Vagina (tissue), 2 donors: ENCODE measurements around the gene RAPGEF3. TPM values are rescaled to one million over a fixed set of nuclear protein-coding genes. Genes with fewer than 3 reads are reported as not detected.

ENCODE experiments used
- DNase-seq, 2 donors: peaks; one replicate each; pipeline ENCODE4 v3.0.0-alpha.2; 2017; ENCODE audit errors: extremely low spot score in 2 of 2
- H3K27ac ChIP-seq: fragments of 200-600 bp; sonication (generic); one replicate; pipeline ENCODE4 v1.5.1; 2019
- H3K27me3 ChIP-seq: fragments of 200-600 bp; sonication (generic); one replicate; pipeline ENCODE4 v1.5.1; 2019
- H3K36me3 ChIP-seq, 2 donors: fragments of 200-600 bp; sonication (generic); one replicate each; pipeline ENCODE4 v1.5.1; 2017 to 2019
- H3K4me1 ChIP-seq: fragments of 200-600 bp; sonication (generic); one replicate; pipeline ENCODE4 v1.5.1; 2019
- H3K4me3 ChIP-seq, 2 donors: fragments of 200-600 bp; sonication (generic); 1 replicate in 1 of 2; 2 replicates in 1 of 2; pipeline ENCODE4 v1.5.1; 2016 to 2019
- H3K9me3 ChIP-seq: fragments of 200-600 bp; sonication (generic); one replicate; pipeline ENCODE4 v1.5.1; 2019
- POLR2A ChIP-seq, 2 donors: fragments of 450-650 bp; IDR thresholded peaks; one replicate each; pipeline ENCODE4 v1.6.1; 2017; ENCODE audit warnings: antibody characterized with exemption in 2 of 2, mild to moderate bottlenecking in 2 of 2, moderate library complexity in 2 of 2
- POLR2AphosphoS5 ChIP-seq, 2 donors: sonication (generic); formaldehyde crosslinking; IDR thresholded peaks; one replicate each; pipeline ENCODE4 v1.9.0; 2017; ENCODE audit warnings: antibody characterized with exemption in 2 of 2, mild to moderate bottlenecking in 2 of 2, low read depth in 1 of 2; ENCODE audit not compliant: insufficient read depth in 1 of 2
- intact Hi-C: fragments of 100-400 bp; cut with DNase I; formaldehyde crosslinking; loops from one replicate; pipeline ENCODE4 v1.15.1; 2023
- total RNA-seq: library from RNA; depleted of rRNA; stranded (reverse); fragments of >200 nt; gene quantifications from one replicate; pipeline ENCODE4 v1.2.3, GENCODE V29; 2016
- TF ChIP-seq, protein P1 (sequence below), 3 experiments: fragments of 450-650 bp in 2 of 3; fragments of 200-600 bp in 1 of 3; sonication (generic) in 1 of 3; IDR thresholded peaks; one replicate each; pipeline ENCODE4 v1.5.1; 2017 to 2019; ENCODE audit warnings: antibody characterized with exemption in 3 of 3, mild to moderate bottlenecking in 2 of 3, moderate library complexity in 2 of 3

RAPGEF3 gene
- total RNA-seq, 1 donor from 2014 or later: 52.3 TPM

DNA sequence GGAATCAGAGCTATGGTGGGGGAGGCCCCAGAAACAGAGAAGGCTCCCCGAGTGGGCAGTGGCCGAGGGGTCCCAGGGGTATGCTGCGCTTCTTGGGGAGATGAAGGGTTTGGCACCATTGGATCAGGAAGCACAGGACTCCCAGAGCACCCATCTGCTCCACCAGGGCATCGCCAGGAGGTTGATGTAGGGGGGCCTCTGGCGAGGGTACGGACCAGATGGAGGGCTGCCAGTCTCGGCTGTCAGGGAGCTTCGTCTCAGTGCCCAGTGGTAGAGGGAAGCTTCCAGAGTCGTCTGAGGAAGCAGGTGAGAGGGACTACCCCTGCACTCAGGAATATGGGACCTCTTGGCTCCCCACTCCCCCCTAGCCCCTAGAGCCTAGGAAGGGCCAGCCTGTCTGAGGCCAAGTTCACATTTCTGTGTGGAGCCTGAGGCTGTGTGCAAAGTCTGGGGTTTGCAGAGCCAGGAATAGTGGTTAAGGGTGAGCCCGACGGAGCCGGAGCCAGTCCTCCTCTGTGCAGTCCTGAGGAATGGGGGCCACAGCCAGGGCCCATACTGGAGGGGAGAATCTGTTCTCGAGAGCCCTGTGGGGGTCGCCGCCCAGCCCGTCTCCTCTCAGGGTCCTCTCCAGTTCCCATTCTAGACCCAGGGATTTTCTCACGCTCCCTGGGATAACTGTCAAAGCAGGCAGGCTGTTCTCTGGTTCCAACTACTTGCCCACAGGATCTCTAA lies 24.5 kb upstream of the RAPGEF3 start:
- TF ChIP-seq POLR2A (IDR thresholded peaks at IDR 0.05) (no peak), POLR2AphosphoS5 (IDR thresholded peaks at IDR 0.05; ENCODE audit: insufficient read depth in 1 of 2, low read depth in 1 of 2) (no peak)
- TF ChIP-seq, protein P1, sequence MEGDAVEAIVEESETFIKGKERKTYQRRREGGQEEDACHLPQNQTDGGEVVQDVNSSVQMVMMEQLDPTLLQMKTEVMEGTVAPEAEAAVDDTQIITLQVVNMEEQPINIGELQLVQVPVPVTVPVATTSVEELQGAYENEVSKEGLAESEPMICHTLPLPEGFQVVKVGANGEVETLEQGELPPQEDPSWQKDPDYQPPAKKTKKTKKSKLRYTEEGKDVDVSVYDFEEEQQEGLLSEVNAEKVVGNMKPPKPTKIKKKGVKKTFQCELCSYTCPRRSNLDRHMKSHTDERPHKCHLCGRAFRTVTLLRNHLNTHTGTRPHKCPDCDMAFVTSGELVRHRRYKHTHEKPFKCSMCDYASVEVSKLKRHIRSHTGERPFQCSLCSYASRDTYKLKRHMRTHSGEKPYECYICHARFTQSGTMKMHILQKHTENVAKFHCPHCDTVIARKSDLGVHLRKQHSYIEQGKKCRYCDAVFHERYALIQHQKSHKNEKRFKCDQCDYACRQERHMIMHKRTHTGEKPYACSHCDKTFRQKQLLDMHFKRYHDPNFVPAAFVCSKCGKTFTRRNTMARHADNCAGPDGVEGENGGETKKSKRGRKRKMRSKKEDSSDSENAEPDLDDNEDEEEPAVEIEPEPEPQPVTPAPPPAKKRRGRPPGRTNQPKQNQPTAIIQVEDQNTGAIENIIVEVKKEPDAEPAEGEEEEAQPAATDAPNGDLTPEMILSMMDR (IDR thresholded peaks at IDR 0.05): no peak
- peaks cover 0 to 45% of the 10 kb centered on the region in 2 donors for H3K36me3 ChIP-seq
- peak overlapping the region; percentile 70 for H3K27ac ChIP-seq
- no peak overlapping the region for H3K4me3 ChIP-seq
- no peaks in the 10 kb centered on the region for H3K9me3 ChIP-seq
- intact Hi-C loops: no loop called here
- H3K27me3 ChIP-seq: no peaks in the 10 kb centered on the region
- H3K4me1 ChIP-seq: peaks cover 45% of the 10 kb centered on the region
- no peak for DNase-seq

DNA sequence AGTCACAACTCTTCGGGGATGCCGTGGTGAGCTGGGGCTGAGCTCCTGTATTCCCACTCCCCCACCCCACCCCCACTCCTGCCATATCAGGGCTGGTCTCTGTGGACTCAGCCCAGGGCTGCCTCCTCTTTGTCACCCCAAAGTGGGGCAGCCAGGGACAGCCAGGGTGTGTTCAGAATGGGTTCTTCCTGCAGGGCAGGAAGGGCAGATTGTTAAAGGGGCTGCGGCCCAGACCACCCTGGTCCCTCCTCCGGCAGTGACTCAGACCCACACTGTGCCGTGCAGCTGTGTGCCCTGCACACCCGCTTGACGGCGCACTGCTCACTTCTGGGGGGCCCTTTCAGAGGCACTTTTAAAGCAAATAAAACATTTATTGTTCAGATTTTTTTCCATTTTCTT lies 23.7 kb upstream of the RAPGEF3 start:
- peak overlapping the region; percentile 70 for H3K27ac ChIP-seq
- DNase-seq: no peak
- TF ChIP-seq, protein P1 (IDR thresholded peaks at IDR 0.05): no peak
- TF ChIP-seq POLR2A (IDR thresholded peaks at IDR 0.05) (no peak), POLR2AphosphoS5 (IDR thresholded peaks at IDR 0.05; ENCODE audit: insufficient read depth in 1 of 2, low read depth in 1 of 2) (no peak)
- intact Hi-C loops: no loop called here
- peaks cover 0 to 37% of the 10 kb centered on the region in 2 donors for H3K36me3 ChIP-seq
- no peak overlapping the region for H3K4me3 ChIP-seq
- H3K9me3 ChIP-seq: no peaks in the 10 kb centered on the region
- peaks cover 51% of the 10 kb centered on the region for H3K4me1 ChIP-seq
- no peaks in the 10 kb centered on the region for H3K27me3 ChIP-seq

DNA sequence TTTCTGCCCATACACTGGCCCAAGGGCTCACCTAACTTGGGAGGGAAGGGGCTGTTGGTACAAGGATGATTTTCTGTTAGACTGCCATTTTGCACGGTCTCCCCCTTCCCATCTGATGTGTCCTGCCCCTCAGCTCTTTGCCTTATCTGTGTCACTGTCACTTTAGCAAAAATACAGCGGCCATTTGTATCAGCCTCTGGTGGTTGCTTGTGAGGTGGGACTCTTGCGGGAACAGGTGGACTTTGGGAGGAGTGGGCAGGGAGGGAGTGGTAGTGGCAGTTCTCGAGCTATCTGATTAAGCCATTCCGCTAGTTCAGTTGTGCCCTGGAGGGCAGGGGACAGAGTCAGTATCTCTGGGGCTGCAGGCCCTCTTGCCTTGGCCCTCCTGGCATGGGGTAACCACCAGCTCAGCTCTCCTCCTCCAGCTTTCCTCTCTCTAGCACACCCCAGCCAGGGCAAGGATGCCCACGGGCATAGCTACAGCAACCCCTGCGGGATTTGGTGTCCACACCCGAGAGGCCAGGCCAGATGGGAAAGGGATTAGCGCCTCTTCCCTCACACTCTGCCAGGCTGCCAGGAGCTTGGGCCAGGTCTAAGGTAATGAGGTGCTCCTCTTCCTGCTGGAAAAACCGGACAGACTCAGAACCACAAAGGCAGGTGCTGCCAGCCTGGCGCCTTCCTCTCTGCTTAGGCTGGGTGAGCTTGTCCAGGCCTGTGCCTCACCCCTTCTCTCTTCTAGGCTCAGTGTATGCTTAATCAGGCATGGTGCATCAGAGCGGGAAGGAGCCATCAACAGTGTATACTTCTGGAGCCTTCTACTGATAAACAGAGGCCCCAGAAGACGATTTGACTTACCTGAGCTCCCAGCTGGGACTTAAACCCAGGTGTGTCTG lies 23.0 kb upstream of the RAPGEF3 start:
- H3K27ac ChIP-seq: peak overlapping the region; percentile 70
- no peaks in the 10 kb centered on the region for H3K27me3 ChIP-seq
- no peaks in the 10 kb centered on the region for H3K9me3 ChIP-seq
- peaks cover 0 to 31% of the 10 kb centered on the region in 2 donors for H3K36me3 ChIP-seq
- TF ChIP-seq POLR2A (IDR thresholded peaks at IDR 0.05) (no peak), POLR2AphosphoS5 (IDR thresholded peaks at IDR 0.05; ENCODE audit: insufficient read depth in 1 of 2, low read depth in 1 of 2) (peak; percentile 51 to 66)
- DNase-seq: no peak
- no peak overlapping the region for H3K4me3 ChIP-seq
- H3K4me1 ChIP-seq: peaks cover 57% of the 10 kb centered on the region
- intact Hi-C loops: no loop called here

DNA sequence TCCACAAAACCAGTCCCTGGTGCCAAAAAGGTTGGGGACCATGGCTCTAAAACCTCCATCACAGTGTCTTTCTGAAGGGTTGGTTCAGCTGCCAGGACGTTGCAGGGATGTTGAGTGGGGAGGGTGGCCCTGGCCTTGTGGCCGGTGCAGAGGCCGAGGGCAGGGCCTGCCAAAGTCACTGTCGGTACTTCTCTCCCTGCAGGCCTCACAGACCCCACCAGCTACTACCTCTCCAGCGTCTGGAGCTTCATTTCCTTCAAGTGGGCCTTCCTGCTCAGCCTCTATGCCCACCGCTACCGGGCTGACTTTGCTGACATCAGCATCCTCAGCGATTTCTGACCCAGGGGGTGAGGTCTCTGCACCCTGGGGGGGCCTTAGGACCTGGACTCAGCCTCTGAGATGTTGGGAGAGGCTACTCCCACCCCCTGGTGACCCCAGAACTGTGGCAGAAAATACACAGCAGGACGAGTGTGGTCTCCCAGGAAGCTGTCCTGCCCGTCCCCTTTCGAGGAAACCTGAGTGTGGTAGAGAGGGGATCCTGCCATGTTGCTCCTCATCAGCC lies 21.3 kb upstream of the RAPGEF3 start:
- intact Hi-C loops: loop anchor here (2.0 to 5.0 kb wide), 4 partner anchors 43 to 63 kb away; no protein-coding TSS in a partner anchor
- TF ChIP-seq, protein P1 (IDR thresholded peaks at IDR 0.05): no peak
- TF ChIP-seq POLR2AphosphoS5 (IDR thresholded peaks at IDR 0.05; ENCODE audit: insufficient read depth in 1 of 2, low read depth in 1 of 2): peak in 1 of 2 donors; percentile 7

DNA sequence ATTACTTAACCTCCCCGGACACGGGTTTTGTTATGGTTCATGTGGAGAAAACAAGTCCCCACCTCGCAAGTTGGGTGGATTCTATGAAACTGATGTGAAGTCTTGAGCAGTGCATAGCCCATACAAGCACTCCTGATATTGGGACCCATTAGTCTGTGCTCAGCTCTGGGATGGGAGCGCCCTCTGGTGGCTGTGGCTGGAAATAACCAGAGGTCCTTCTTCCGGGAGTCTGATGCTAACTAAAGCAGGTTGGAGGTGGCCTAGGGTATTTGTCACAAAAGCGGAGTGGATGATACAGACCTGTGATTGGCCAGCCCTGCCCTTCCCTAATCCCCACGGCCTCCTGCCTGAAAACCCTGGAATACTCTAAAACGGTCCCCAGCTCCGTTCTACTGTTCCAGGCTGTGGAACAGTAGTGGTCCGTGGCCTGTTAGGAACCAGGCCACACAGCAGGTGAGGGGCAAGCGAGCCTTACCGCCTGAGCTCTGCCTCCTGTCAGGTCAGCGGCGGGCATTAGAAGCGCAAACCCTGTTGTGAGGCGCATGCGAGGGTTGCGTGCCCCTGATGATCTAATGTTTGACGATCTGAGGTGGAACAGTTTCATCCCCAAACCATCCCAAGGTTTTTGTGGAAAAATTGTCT lies 20.7 kb upstream of the RAPGEF3 start:
- peak overlapping the region; percentile 47 for H3K27ac ChIP-seq
- peaks cover 0 to 8% of the 10 kb centered on the region in 2 donors for H3K36me3 ChIP-seq
- H3K9me3 ChIP-seq: no peaks in the 10 kb centered on the region
- DNase-seq: no peak
- no peaks in the 10 kb centered on the region for H3K27me3 ChIP-seq
- TF ChIP-seq, protein P1 (IDR thresholded peaks at IDR 0.05): peak; percentile 87 to 98 (median 98)
- TF ChIP-seq POLR2A (IDR thresholded peaks at IDR 0.05) (no peak), POLR2AphosphoS5 (IDR thresholded peaks at IDR 0.05; ENCODE audit: insufficient read depth in 1 of 2, low read depth in 1 of 2) (peak in 1 of 2 donors; percentile 58)
- no peak overlapping the region for H3K4me3 ChIP-seq
- intact Hi-C loops: loop anchor here (2.0 to 5.0 kb wide), 4 partner anchors 42 to 62 kb away; no protein-coding TSS in a partner anchor
- peaks cover 71% of the 10 kb centered on the region for H3K4me1 ChIP-seq

More for the DNA sequence above, 21.3 kb upstream of the RAPGEF3 start:
- no peak for DNase-seq
- Histone ChIP-seq H3K36me3 (peaks cover 0 to 14% of the 10 kb centered on the region in 2 donors), H3K9me3 (no peaks in the 10 kb centered on the region), H3K27ac (peak overlapping the region; percentile 47), H3K4me1 (peaks cover 65% of the 10 kb centered on the region), H3K27me3 (no peaks in the 10 kb centered on the region), H3K4me3 (no peak overlapping the region)
